DMS53 (cell line): Measurements from ENCODE around the gene THRB.

ENCODE experiments used
- DNase-seq: peaks from one replicate; lab custom pipeline; 2025; lab: John Stamatoyannopoulos, UW

Gene THRB

DNA sequence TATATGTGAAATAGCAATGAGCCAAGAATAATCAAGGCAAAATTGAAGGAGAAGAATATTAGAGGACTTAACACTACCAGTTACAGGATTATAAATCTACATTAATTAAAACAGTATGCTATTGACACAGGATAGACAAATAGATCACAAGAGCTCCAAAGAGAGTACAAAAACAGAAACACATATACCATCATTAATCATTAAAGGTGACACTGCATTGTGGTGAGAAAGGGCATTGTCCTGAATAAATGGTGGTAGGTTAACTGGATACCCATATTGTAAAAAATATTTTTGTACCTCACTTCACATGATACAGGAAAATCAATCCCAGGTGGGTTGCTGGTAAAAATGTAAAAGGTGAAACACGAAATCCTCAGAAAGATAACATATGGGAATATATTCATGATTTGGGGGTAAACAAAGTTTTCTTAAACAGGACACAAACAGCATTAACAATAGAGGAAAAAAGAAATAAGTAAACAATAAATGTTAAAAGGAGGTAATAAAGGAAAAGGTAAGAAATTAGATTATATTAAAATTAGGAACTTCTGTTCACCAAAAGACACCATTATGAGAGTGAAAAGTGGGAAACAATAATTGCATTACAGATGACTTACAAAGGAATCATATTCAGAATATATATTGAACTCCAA lies 145.2 kb downstream of the THRB start:
- no peak for DNase-seq

DNA sequence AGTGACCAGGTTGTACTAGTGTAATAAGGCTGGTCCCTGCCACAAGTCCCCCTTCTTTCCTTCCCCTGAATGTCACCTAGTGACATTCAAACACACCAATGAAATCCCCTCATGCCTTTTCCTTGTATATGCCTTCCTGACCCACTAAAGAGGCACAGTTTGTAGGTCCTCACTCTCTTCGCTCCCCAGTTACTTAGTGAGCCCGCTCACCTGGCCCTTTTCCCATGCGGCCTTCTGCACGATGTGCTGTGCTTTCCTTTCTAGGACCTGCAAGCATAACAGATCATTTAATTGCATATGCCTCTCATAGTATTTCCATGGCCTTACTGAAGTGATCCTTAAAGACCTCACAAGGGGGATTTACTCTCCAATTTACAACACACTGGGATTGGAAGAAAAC lies 146.3 kb downstream of the THRB start:
- no peak for DNase-seq

- DNase-seq: no peak
These were observed 149.7 kb downstream of the THRB start for GRCh38 chr3:24344784-24345439.

GRCh38 chr3:24343084-24343783 lies 151.4 kb downstream of the THRB start:
- DNase-seq: no peak

DNA sequence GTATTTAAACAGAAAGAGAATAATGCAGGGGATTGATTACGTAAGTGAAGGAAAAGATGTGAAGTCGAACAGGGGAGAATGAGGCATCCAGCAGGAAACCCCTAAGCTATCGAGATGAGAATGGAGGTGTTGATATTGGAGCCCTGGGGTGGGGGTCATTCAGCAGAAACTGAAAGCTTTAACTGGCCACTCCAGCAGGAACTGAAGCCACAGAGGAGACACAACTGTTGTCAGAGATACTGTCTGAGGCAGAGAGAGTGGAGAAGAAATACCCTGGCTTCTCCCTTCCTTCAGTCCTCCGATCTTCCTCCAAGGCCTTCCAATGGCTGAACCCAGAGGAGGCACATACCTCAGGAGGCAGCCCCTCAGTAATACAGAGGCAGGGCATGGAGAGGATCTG lies 152.4 kb downstream of the THRB start:
- DNase-seq: no peak

- DNase-seq: no peak
These were observed 153.0 kb downstream of the THRB start for GRCh38 chr3:24341668-24342067.

GRCh38 chr3:24340966-24341365 lies 153.7 kb downstream of the THRB start:
- no peak for DNase-seq

GRCh38 chr3:24340161-24340560 lies 154.5 kb downstream of the THRB start:
- DNase-seq: no peak

GRCh38 chr3:24339266-24339825 lies 155.3 kb downstream of the THRB start:
- DNase-seq: no peak

- no peak for DNase-seq
These were observed 156.1 kb downstream of the THRB start for GRCh38 chr3:24338409-24339130.

DNA sequence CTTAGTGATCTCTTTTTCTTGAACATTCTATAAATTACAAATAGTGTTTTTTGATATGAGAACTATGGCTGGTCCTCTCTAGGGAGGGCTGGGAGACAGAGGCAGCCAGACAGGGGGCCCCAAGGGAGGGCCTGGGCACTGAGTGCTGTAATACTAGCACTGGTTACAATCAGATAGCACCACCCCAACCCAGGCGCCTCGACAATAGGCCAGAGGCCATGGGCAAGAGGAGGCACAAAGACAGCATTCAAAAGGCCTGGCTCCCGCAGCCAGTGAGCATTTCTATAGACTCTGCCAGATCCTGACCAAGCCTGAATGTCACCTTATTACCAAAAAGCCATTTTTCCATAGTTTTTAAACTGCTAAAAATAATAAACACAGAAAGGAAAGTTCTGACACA lies 158.5 kb downstream of the THRB start:
- DNase-seq: no peak

DNA sequence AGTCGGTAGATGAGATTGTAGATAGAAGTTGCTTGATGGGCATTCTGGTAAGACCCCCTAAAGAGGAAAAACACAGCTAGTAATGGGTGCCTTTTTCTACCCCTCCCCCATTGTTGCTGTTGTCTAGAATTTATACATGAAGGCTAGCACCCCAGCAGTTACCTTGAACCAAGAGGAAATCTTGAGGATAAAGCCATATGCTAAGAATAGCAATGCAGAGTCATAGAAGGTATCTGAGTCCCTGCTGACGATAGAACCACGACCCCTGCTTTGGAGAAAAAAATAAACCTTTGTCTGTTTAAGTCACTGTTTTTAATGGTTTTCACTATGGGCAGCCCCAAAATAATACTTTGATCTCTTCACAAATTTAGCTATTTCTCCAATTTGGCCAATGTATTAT lies 162.6 kb downstream of the THRB start:
- DNase-seq: no peak

DNA sequence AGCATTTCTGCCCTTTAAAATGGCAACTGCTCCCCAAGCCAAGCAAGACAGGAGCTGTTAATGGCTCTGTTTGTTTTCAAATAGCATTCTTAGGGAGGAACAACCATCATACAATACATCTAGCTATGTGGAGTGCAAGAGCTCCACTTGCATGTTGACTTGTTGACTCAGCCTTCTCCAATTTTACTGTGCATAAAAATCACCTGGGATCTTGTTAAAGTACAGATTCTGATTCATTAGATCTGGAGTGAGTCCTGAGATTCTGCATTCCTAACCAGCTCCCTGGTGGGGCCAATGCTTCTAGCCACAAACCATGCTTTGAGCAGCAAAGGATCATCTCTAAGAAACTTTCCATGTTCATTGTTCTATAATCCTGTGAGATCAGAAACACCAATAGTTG lies 171.4 kb downstream of the THRB start:
- DNase-seq: no peak

DNA sequence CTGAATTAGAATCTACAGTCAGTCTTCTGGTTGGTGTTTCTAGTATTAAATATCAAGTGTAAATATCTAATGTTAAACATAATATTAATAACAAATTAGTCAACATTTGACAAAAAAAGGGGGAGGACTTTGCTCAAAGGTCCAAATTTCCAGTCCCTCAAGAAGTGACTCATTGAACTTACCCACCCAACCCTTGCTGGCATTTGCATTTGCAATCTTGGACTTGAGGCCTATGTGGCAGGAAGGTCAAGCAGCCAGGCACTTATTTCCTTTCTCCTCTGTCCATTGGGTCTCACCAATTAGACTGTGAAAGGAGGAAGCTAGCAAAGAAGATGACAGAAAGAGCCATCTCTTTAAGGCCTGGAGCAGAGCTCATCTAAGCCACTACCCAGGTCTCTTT lies 174.0 kb downstream of the THRB start:
- DNase-seq: no peak

- DNase-seq: no peak
These were observed 175.9 kb downstream of the THRB start for GRCh38 chr3:24318677-24319287.

DNA sequence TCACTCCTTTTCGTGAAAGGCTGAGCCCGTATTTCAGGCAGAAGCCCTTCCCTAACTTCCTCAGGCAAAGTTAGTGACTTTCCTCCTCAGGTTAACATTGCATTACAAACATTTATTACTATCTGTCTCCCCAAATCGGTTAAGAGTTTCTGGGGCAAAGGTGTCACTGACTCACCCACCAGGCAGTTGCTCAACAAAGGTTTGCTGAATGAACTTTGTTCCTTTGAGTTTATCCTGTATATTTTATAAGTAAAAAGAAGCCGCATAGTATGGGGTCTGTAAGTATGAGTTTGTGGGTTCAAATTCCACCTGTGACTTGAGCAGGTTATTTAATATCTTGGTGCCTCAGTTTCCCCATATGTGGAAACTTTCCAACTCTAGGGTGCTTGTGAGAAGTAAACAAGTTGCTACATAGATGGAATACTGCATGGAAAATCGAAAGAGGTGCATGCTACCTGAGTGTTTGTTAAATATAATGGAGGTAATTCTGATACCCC lies 177.7 kb downstream of the THRB start:
- DNase-seq: no peak

DNA sequence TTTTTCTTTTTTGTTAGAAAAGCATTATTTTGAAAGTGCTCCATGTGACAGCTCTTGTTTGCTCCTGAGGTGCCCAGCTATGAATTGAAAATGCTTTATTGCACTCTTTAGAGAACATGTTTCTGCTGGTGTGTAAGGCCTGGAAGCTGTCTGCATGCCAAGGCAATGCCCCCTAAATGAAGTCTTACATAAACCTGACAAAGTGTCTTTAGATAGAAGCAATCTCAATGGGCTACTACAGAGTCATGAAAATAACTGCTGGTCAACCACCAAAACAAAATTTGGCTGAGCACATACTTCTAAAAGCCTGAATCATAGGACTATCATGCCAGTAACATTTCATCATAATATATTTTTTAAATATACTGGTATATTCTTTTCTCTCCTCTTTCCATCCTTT lies 178.7 kb downstream of the THRB start:
- no peak for DNase-seq

- DNase-seq: no peak
These were observed 179.3 kb downstream of the THRB start for GRCh38 chr3:24315356-24315755.

GRCh38 chr3:24311881-24312280 lies 182.8 kb downstream of the THRB start:
- DNase-seq: no peak

- DNase-seq: no peak
These were observed 183.8 kb downstream of the THRB start for GRCh38 chr3:24310887-24311286.

DNA sequence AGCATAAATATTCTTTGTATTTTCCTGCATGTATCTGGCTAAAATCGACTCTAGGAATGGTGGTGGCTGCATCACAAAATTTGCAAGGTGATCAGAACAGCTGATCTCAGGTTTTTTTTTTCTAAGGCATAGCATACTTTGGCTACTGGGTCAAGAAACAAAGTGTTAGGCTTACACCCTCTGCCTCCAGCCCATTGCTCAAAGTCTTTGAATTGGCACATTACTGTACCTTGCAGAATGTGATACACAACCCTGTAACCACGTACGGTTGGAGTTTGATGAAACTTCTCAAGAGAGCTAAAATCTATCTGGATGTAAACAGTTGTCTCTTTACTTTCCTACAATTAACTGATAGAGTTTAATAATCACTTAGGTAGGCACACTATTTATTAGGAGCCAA lies 188.1 kb downstream of the THRB start:
- no peak for DNase-seq
